Prostate gland (tissue), 2 donors: ENCODE data around the gene UPK2. TPM values are rescaled to one million over a fixed set of nuclear protein-coding genes. Genes with fewer than 3 reads are reported as not detected.

Source experiments
- DNase-seq: peaks from one replicate; pipeline ENCODE4 v3.0.0-alpha.2; 2019; ENCODE audit warnings: low spot score
- H3K27ac ChIP-seq, 2 donors: fragments of 200-600 bp; sonication (generic); 2 replicates each; pipeline ENCODE4 v1.5.1; 2017 to 2019
- H3K27me3 ChIP-seq: fragments of 200-600 bp; sonication (generic); replicated peaks from 2 replicates; pipeline ENCODE4 v1.5.1; 2019; ENCODE audit not compliant: insufficient read depth
- H3K36me3 ChIP-seq, 2 donors: fragments of 200-600 bp; sonication (generic); 1 replicate in 1 of 2; 2 replicates in 1 of 2; pipeline versions ENCODE4 v1.5.1 to v1.8.1; 2017 to 2019
- H3K4me1 ChIP-seq: fragments of 200-600 bp; sonication (generic); replicated peaks from 2 replicates; pipeline ENCODE4 v1.5.1; 2019
- H3K4me3 ChIP-seq, 2 donors: fragments of 200-600 bp; sonication (generic); 2 replicates each; pipeline ENCODE4 v1.5.1; 2017 to 2019
- H3K9me3 ChIP-seq: fragments of 200-600 bp; sonication (generic); 2 replicates; pipeline ENCODE4 v1.5.1; 2017
- CTCF ChIP-seq, 4 experiments: fragments of 200-600 bp in 2 of 4; fragments of 450-650 bp in 2 of 4; sonication (generic) in 2 of 4; IDR thresholded peaks; 1 replicate in 3 of 4; 2 replicates in 1 of 4; pipeline ENCODE4 v1.5.1; 2016 to 2019; ENCODE audit warnings: antibody characterized with exemption in 4 of 4, mild to moderate bottlenecking in 2 of 4, moderate library complexity in 2 of 4
- POLR2A ChIP-seq: fragments of 450-650 bp; IDR thresholded peaks from one replicate; pipeline ENCODE4 v1.6.1; 2016; ENCODE audit warnings: antibody characterized with exemption, mild to moderate bottlenecking
- POLR2AphosphoS5 ChIP-seq: sonication (generic); formaldehyde crosslinking; IDR thresholded peaks from one replicate; pipeline ENCODE4 v1.6.1; 2017; ENCODE audit warnings: antibody characterized with exemption
- WGBS: methylation state at CpG from one replicate; pipeline ENCODE4 v1.1.5; 2018; 5-methylcytosine and 5-hydroxymethylcytosine counted together
- intact Hi-C: fragments of 100-400 bp; cut with DNase I; formaldehyde crosslinking; loops from one replicate; pipeline ENCODE4 v1.14.2; 2022
- total RNA-seq, 2 donors: library from RNA; depleted of rRNA; stranded (reverse); fragments of >200 nt; gene quantifications; one replicate each; pipeline ENCODE4 v1.1.0, GENCODE V29; 2016

Gene UPK2
- total RNA-seq, 2 donors from 2014 or later: not detected

GRCh38 chr11:118923721-118924587, 32.1 kb upstream of the UPK2 start:
- peaks cover 48% of the 10 kb centered on the region for H3K4me1 ChIP-seq

GRCh38 chr11:118924591-118925585, 31.2 kb upstream of the UPK2 start:
- peak overlapping the region; percentile 97 for H3K4me3 ChIP-seq
- no peaks in the 10 kb centered on the region for H3K27me3 ChIP-seq
- WGBS: under 1% methylated on average over 45 of the region's 45 CpGs
- no peak for DNase-seq
- H3K36me3 ChIP-seq: no peaks in the 10 kb centered on the region
- peak overlapping the region; percentile 92 to 97 for H3K27ac ChIP-seq
- peak; percentile 50 for TF ChIP-seq POLR2A
- peak; percentile 37 for TF ChIP-seq POLR2AphosphoS5
- no peak for TF ChIP-seq CTCF (IDR thresholded peaks at IDR 0.05)
- H3K4me1 ChIP-seq: peaks cover 40% of the 10 kb centered on the region
- intact Hi-C loops: loop anchor here (1.0 kb wide), 1 partner anchor 15 kb away; no protein-coding TSS in a partner anchor
- H3K9me3 ChIP-seq: no peaks in the 10 kb centered on the region

More at GRCh38 chr11:118923721-118924587, 32.1 kb upstream of the UPK2 start:
- Histone ChIP-seq H3K27ac (peak overlapping the region; percentile 92 to 97), H3K36me3 (no peaks in the 10 kb centered on the region), H3K27me3 (no peaks in the 10 kb centered on the region), H3K9me3 (no peaks in the 10 kb centered on the region), H3K4me3 (peak overlapping the region; percentile 97)
- DNase-seq: no peak
- TF ChIP-seq POLR2AphosphoS5: no peak
- peak in 1 of 4 experiments; percentile 6 for TF ChIP-seq CTCF (IDR thresholded peaks at IDR 0.05)
- intact Hi-C loops: no loop called here
- whole genome bisulfite sequencing: 2% methylated on average over 7 of the region's 7 CpGs

GRCh38 chr11:118927554-118928100, 28.5 kb upstream of the UPK2 start:
- intact Hi-C loops: no loop called here
- WGBS: 4% methylated on average over 7 of the region's 7 CpGs
- no peaks in the 10 kb centered on the region for H3K27me3 ChIP-seq
- TF ChIP-seq POLR2A (no peak), CTCF (IDR thresholded peaks at IDR 0.05) (no peak), POLR2AphosphoS5 (no peak)
- H3K4me1 ChIP-seq: peaks cover 19% of the 10 kb centered on the region
- H3K4me3 ChIP-seq: no peak overlapping the region
- no peaks in the 10 kb centered on the region for H3K9me3 ChIP-seq
- H3K27ac ChIP-seq: peak overlapping the region; percentile 100
- H3K36me3 ChIP-seq: no peaks in the 10 kb centered on the region
- no peak for DNase-seq

- H3K4me1 ChIP-seq: peaks cover 14% of the 10 kb centered on the region
- intact Hi-C loops: no loop called here
These were observed 27.8 kb upstream of the UPK2 start for GRCh38 chr11:118928101-118928869.

More at GRCh38 chr11:118928101-118928869, 27.8 kb upstream of the UPK2 start:
- Histone ChIP-seq H3K36me3 (no peaks in the 10 kb centered on the region), H3K27ac (peak overlapping the region; percentile 100), H3K9me3 (no peaks in the 10 kb centered on the region), H3K27me3 (no peaks in the 10 kb centered on the region), H3K4me3 (peak overlapping the region; percentile 67 to 77)
- TF ChIP-seq POLR2AphosphoS5 (peak; percentile 92), CTCF (IDR thresholded peaks at IDR 0.05) (peak; percentile 95 to 100 (median 98)), POLR2A (peak; percentile 58)
- under 1% methylated on average over 31 of the region's 32 CpGs for WGBS
- DNase-seq: peak; percentile 96
